ENCODE results near the gene SPNS1.

GRCh38 chr16:29023279-29024277 is 49.0 kb downstream of the SPNS1 start:
- TF ChIP-seq, protein P1, sequence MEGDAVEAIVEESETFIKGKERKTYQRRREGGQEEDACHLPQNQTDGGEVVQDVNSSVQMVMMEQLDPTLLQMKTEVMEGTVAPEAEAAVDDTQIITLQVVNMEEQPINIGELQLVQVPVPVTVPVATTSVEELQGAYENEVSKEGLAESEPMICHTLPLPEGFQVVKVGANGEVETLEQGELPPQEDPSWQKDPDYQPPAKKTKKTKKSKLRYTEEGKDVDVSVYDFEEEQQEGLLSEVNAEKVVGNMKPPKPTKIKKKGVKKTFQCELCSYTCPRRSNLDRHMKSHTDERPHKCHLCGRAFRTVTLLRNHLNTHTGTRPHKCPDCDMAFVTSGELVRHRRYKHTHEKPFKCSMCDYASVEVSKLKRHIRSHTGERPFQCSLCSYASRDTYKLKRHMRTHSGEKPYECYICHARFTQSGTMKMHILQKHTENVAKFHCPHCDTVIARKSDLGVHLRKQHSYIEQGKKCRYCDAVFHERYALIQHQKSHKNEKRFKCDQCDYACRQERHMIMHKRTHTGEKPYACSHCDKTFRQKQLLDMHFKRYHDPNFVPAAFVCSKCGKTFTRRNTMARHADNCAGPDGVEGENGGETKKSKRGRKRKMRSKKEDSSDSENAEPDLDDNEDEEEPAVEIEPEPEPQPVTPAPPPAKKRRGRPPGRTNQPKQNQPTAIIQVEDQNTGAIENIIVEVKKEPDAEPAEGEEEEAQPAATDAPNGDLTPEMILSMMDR (IDR thresholded peaks at IDR 0.05; ENCODE audit: poor library complexity): no peak
- TF ChIP-seq EZH2 (IDR thresholded peaks at IDR 0.05; ENCODE audit: borderline replicate concordance) (no peak), EZH2phosphoT487 (IDR thresholded peaks at IDR 0.05; ENCODE audit: low read depth, severe bottlenecking, unreplicated experiment) (no peak)

Measured in hepatocyte (in vitro differentiated cells).